Ascending aorta (tissue), 2 donors: ENCODE data around the gene ASF1B. TPM values are rescaled to one million over a fixed set of nuclear protein-coding genes. Genes with fewer than 3 reads are reported as not detected.

Experiments
- DNase-seq, 2 donors: peaks; one replicate each; pipeline ENCODE4 v3.0.0-alpha.2; 2019; ENCODE audit warnings: low spot score in 2 of 2
- H3K27ac ChIP-seq, 2 donors: fragments of 200-600 bp; sonication (generic); one replicate each; pipeline ENCODE4 v1.5.1; 2016 to 2017; ENCODE audit warnings: mild to moderate bottlenecking in 1 of 2
- H3K27me3 ChIP-seq: fragments of 200-600 bp; sonication (generic); one replicate; pipeline ENCODE4 v1.5.1; 2017
- H3K36me3 ChIP-seq, 2 donors: fragments of 200-600 bp; sonication (generic); one replicate each; pipeline ENCODE4 v1.5.1; 2016
- H3K4me1 ChIP-seq, 2 donors: fragments of 200-600 bp; sonication (generic); one replicate each; pipeline ENCODE4 v1.5.1; 2016 to 2017; ENCODE audit warnings: mild to moderate bottlenecking in 1 of 2
- H3K4me3 ChIP-seq, 2 donors: fragments of 200-600 bp; sonication (generic); one replicate each; pipeline ENCODE4 v1.5.1; 2016 to 2017; ENCODE audit warnings: mild to moderate bottlenecking in 1 of 2
- H3K9me3 ChIP-seq, 2 donors: fragments of 200-600 bp; sonication (generic); one replicate each; pipeline ENCODE4 v1.5.1; 2016
- intact Hi-C: fragments of 100-400 bp; cut with DNase I; formaldehyde crosslinking; loops from one replicate; pipeline ENCODE4 v1.15.1; 2023
- total RNA-seq: library from RNA; depleted of rRNA; stranded (reverse); fragments of >200 nt; gene quantifications from one replicate; pipeline ENCODE4 v1.1.0, GENCODE V29; 2016
- TF ChIP-seq, protein P1 (sequence below), 3 experiments: fragments of 200-600 bp in 2 of 3; fragments of 450-650 bp in 1 of 3; sonication (generic) in 2 of 3; IDR thresholded peaks; one replicate each; pipeline ENCODE4 v1.5.1; 2016 to 2019; ENCODE audit warnings: antibody characterized with exemption in 3 of 3, mild to moderate bottlenecking in 1 of 3, moderate library complexity in 1 of 3

ASF1B gene
- total RNA-seq, 1 donor from 2014 or later: 7.8 TPM

GRCh38 chr19:14145381-14145780 lies 9.0 kb upstream of the ASF1B start:
- H3K9me3 ChIP-seq: no peaks in the 10 kb centered on the region
- TF ChIP-seq, protein P1, sequence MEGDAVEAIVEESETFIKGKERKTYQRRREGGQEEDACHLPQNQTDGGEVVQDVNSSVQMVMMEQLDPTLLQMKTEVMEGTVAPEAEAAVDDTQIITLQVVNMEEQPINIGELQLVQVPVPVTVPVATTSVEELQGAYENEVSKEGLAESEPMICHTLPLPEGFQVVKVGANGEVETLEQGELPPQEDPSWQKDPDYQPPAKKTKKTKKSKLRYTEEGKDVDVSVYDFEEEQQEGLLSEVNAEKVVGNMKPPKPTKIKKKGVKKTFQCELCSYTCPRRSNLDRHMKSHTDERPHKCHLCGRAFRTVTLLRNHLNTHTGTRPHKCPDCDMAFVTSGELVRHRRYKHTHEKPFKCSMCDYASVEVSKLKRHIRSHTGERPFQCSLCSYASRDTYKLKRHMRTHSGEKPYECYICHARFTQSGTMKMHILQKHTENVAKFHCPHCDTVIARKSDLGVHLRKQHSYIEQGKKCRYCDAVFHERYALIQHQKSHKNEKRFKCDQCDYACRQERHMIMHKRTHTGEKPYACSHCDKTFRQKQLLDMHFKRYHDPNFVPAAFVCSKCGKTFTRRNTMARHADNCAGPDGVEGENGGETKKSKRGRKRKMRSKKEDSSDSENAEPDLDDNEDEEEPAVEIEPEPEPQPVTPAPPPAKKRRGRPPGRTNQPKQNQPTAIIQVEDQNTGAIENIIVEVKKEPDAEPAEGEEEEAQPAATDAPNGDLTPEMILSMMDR (IDR thresholded peaks at IDR 0.05): no peak
- H3K27ac ChIP-seq: no peak overlapping the region
- peaks cover 10 to 20% of the 10 kb centered on the region in 2 donors for H3K4me1 ChIP-seq
- DNase-seq: no peak
- intact Hi-C loops: loop anchor here (5.0 kb wide), 1 partner anchor 287 kb away; the partner anchor contains the start of gene PKN1
- no peaks in the 10 kb centered on the region for H3K27me3 ChIP-seq
- H3K4me3 ChIP-seq: no peak overlapping the region
- H3K36me3 ChIP-seq: no peaks in the 10 kb centered on the region

DNA sequence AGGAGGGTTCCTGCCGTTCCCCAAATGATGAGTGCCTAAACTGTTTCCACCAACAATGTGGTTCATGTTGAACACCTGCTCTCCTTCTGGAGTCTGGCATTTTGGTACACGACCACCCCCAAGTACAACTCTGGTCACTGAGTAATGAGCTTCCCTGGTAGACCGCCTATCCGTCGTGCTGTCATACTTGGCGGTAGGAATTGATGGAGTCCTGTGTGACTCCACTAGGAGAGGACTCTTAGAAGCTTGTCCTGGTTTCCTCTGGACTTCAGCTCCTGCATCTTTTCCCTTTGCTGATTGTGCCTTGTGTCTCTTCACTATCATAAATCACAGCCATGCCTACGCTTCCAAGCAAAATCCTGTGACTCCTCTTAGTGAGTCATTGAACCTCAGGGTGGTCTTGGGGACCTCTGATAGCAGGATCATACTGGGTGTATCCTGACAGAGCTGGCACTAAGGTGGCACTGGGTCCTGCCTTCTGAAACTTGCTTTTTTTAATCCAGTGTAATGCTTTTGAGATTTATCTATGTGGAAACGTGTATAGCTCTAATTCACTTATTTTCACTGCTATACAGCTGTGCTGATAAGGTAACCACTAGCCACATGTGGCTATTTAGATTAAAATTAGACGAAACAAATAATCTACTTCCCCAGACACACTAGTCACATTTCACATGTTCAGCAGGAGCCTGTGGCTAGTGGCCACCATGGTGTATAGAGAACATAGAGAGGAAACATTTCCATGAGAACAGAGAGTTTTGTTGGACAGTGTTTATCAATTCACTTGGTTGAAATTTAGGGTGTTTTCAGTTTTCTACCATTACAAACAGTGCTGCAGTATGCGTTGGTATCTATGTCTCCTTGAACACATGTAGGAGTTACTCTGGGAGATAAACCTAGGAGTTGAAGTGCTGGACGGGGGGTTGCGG lies 6.1 kb upstream of the ASF1B start:
- Histone ChIP-seq H3K27me3 (no peaks in the 10 kb centered on the region), H3K36me3 (no peaks in the 10 kb centered on the region), H3K9me3 (no peaks in the 10 kb centered on the region), H3K27ac (no peak overlapping the region), H3K4me3 (no peak overlapping the region), H3K4me1 (peaks cover 6 to 16% of the 10 kb centered on the region in 2 donors)
- DNase-seq: no peak
- TF ChIP-seq, protein P1 (IDR thresholded peaks at IDR 0.05): no peak
- intact Hi-C loops: no loop called here

GRCh38 chr19:14141041-14141440 lies 4.7 kb upstream of the ASF1B start:
- TF ChIP-seq, protein P1 (IDR thresholded peaks at IDR 0.05): no peak
- Histone ChIP-seq H3K27ac (no peak overlapping the region), H3K4me1 (peaks cover 9 to 18% of the 10 kb centered on the region in 2 donors), H3K9me3 (no peaks in the 10 kb centered on the region), H3K36me3 (no peaks in the 10 kb centered on the region), H3K4me3 (no peak overlapping the region), H3K27me3 (no peaks in the 10 kb centered on the region)
- DNase-seq: no peak
- intact Hi-C loops: no loop called here

DNA sequence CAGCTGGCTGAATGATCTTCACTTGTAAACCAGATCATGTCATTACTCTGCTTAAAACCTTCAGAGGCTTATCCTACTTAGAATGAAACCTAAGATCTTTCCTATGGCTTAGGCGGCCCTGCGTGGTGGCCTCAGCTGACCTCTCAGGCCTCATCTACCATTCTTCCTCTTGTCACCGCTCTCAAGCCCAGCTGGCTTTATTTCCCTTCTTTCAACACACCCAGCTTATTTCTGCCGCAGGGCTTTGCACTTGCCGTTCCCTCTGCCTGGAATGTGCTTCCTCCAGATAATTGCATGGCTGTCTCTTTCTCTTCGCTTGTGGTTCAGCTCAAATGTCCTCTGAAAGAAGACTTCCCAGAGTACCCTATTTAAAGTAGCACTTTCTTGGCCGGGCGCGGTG lies 3.6 kb upstream of the ASF1B start:
- intact Hi-C loops: loop anchor here (5.0 kb wide), 2 partner anchors 67 to 332 kb away; partner anchors contain the start of gene ADGRL1
- Histone ChIP-seq H3K27me3 (no peaks in the 10 kb centered on the region), H3K4me3 (no peak overlapping the region), H3K9me3 (no peaks in the 10 kb centered on the region), H3K27ac (no peak overlapping the region), H3K4me1 (peaks cover 11 to 21% of the 10 kb centered on the region in 2 donors), H3K36me3 (no peaks in the 10 kb centered on the region)
- no peak for DNase-seq
- TF ChIP-seq, protein P1 (IDR thresholded peaks at IDR 0.05): no peak

GRCh38 chr19:14138576-14139265 lies 2.3 kb upstream of the ASF1B start:
- no peaks in the 10 kb centered on the region for H3K36me3 ChIP-seq
- H3K27ac ChIP-seq: peak overlapping the region; percentile 98
- no peaks in the 10 kb centered on the region for H3K9me3 ChIP-seq
- H3K4me1 ChIP-seq: peaks cover 11 to 21% of the 10 kb centered on the region in 2 donors
- intact Hi-C loops: loop anchor here (5.0 kb wide), 2 partner anchors 69 to 334 kb away; partner anchors contain the start of gene ADGRL1
- TF ChIP-seq, protein P1 (IDR thresholded peaks at IDR 0.05): no peak
- H3K4me3 ChIP-seq: no peak overlapping the region
- DNase-seq: no peak
- no peaks in the 10 kb centered on the region for H3K27me3 ChIP-seq
